KMS-11 (cell line): Measurements from ENCODE around the gene YARS2.

Source experiments
- H2AFZ ChIP-seq: fragments of 200-600 bp; sonication (generic); 2 replicates; pipeline ENCODE4 v1.6.1; 2016; ENCODE audit warnings: antibody characterized with exemption, mixed run types, low read depth
- H3K27ac ChIP-seq: fragments of 200-600 bp; sonication (generic); 2 replicates; pipeline ENCODE4 v1.6.1; 2016; ENCODE audit warnings: mild to moderate bottlenecking, mixed run types
- H3K27me3 ChIP-seq: fragments of 200-600 bp; sonication (generic); 2 replicates; pipeline ENCODE4 v1.6.1; 2017; ENCODE audit warnings: mild to moderate bottlenecking, low read depth, mixed run types, moderate library complexity; ENCODE audit not compliant: insufficient read depth
- H3K36me3 ChIP-seq: fragments of 200-600 bp; sonication (generic); 2 replicates; pipeline ENCODE4 v1.6.1; 2017; ENCODE audit warnings: mild to moderate bottlenecking, mixed run types; ENCODE audit not compliant: insufficient read depth
- H3K4me1 ChIP-seq: fragments of 200-600 bp; sonication (generic); 2 replicates; pipeline ENCODE4 v1.6.1; 2016; ENCODE audit warnings: mild to moderate bottlenecking, low read depth, mixed run types; ENCODE audit not compliant: poor library complexity, severe bottlenecking
- H3K4me2 ChIP-seq: fragments of 200-600 bp; sonication (generic); 2 replicates; pipeline ENCODE4 v1.7.0; 2016; ENCODE audit warnings: mild to moderate bottlenecking, mixed run types
- H3K4me3 ChIP-seq: fragments of 200-600 bp; sonication (generic); IDR thresholded peaks from 2 replicates; pipeline ENCODE4 v1.6.1; 2017; ENCODE audit warnings: low read depth, low read length, mixed read lengths; ENCODE audit not compliant: insufficient read depth
- H3K79me2 ChIP-seq: fragments of 200-600 bp; sonication (generic); 2 replicates; pipeline ENCODE4 v1.6.1; 2016; ENCODE audit warnings: low read depth, mixed run types; ENCODE audit not compliant: insufficient read depth
- H3K9ac ChIP-seq: fragments of 200-600 bp; sonication (generic); 2 replicates; pipeline ENCODE4 v1.6.1; 2016; ENCODE audit warnings: mild to moderate bottlenecking, mixed run types
- H4K20me1 ChIP-seq: fragments of 200-600 bp; sonication (generic); 2 replicates; pipeline ENCODE4 v1.6.1; 2016; ENCODE audit warnings: mild to moderate bottlenecking, mixed run types; ENCODE audit not compliant: insufficient read depth
- CTCF ChIP-seq: fragments of 200-600 bp; sonication (generic); conservative IDR thresholded peaks from 2 replicates; pipeline ENCODE4 v1.6.1; 2017; ENCODE audit warnings: low read depth, mild to moderate bottlenecking, antibody characterized with exemption, low read length, moderate library complexity, mixed read lengths

YARS2 gene

GRCh38 chr12:32783029-32783428 is 27.3 kb upstream of the YARS2 start:
- H3K4me2 ChIP-seq, result no peak overlapping the region
- TF ChIP-seq CTCF, result no peak
- no peaks in the 10 kb centered on the region for H3K4me1 ChIP-seq

GRCh38 chr12:32780071-32780470 is 24.4 kb upstream of the YARS2 start:
- Histone ChIP-seq H3K27me3 (no peaks in the 10 kb centered on the region), H3K36me3 (no peaks in the 10 kb centered on the region), H3K9ac (no peak overlapping the region), H3K27ac (no peak overlapping the region), H3K4me2 (no peak overlapping the region), H4K20me1 (no peaks in the 10 kb centered on the region), H3K4me1 (no peaks in the 10 kb centered on the region), H2AFZ (no peak overlapping the region), H3K79me2 (no peaks in the 10 kb centered on the region), H3K4me3 (no peak overlapping the region)
- no peak for TF ChIP-seq CTCF

More at GRCh38 chr12:32783029-32783428, 27.3 kb upstream of the YARS2 start:
- H3K36me3 ChIP-seq, result no peaks in the 10 kb centered on the region
- no peak overlapping the region for H3K9ac ChIP-seq
- no peaks in the 10 kb centered on the region for H4K20me1 ChIP-seq
- H3K27ac ChIP-seq, result no peak overlapping the region
- H2AFZ ChIP-seq, result no peak overlapping the region
- no peaks in the 10 kb centered on the region for H3K27me3 ChIP-seq
- no peak overlapping the region for H3K4me3 ChIP-seq
- no peaks in the 10 kb centered on the region for H3K79me2 ChIP-seq

GRCh38 chr12:32777691-32778175 is 22.0 kb upstream of the YARS2 start:
- H3K27me3 ChIP-seq, result no peaks in the 10 kb centered on the region
- H4K20me1 ChIP-seq, result no peaks in the 10 kb centered on the region
- H3K79me2 ChIP-seq, result no peaks in the 10 kb centered on the region
- H3K36me3 ChIP-seq, result no peaks in the 10 kb centered on the region
- no peak overlapping the region for H3K4me3 ChIP-seq
- no peak for TF ChIP-seq CTCF
- no peak overlapping the region for H2AFZ ChIP-seq
- no peak overlapping the region for H3K27ac ChIP-seq
- H3K9ac ChIP-seq, result no peak overlapping the region
- H3K4me1 ChIP-seq, result no peaks in the 10 kb centered on the region
- H3K4me2 ChIP-seq, result no peak overlapping the region

DNA sequence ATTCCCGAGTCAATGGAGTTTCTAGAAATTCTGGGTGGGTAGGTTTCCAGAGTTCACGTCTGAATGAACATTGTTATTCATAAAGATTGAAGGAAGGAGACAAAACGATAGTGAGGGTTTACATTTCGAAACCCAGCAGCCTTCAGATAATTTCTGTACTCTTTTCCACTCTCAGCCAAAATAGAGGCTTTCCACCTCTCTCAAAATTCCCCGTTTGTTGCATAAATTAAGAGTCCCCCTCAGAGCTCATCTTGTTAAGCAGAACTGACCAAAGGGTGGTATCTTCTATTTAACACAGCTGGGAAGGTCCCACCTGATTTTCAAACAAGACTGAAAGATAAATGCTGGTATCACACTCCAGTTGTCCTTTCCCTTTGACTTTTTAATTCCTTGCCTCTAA is 21.5 kb upstream of the YARS2 start:
- Histone ChIP-seq H4K20me1 (no peaks in the 10 kb centered on the region), H3K79me2 (no peaks in the 10 kb centered on the region), H3K9ac (no peak overlapping the region), H3K27ac (no peak overlapping the region), H3K4me3 (no peak overlapping the region), H3K4me2 (no peak overlapping the region), H2AFZ (no peak overlapping the region), H3K36me3 (no peaks in the 10 kb centered on the region), H3K4me1 (no peaks in the 10 kb centered on the region), H3K27me3 (no peaks in the 10 kb centered on the region)
- no peak for TF ChIP-seq CTCF
